B cell (primary cell): ENCODE results near the gene ADAM12. TPM values are rescaled to one million over a fixed set of nuclear protein-coding genes. Genes with fewer than 3 reads are reported as not detected.

Experiments used
- ATAC-seq: fragments of 200-7000 bp; cut with Tn5 transposase; one replicate; pipeline ENCODE4 v1.10.0; 2021; ENCODE audit warnings: low read depth, mild to moderate bottlenecking, moderate number of reproducible peaks, moderate library complexity
- CTCF ChIA-PET: fragments of 350-600 bp; sonication (Branson Sonifier 250); formaldehyde crosslinking; loops from one replicate; lab custom pipeline; 2021; ENCODE audit warnings: antibody characterized with exemption, inconsistent platforms; lab: Charles Lee
- POLR2A ChIA-PET: fragments of 350-600 bp; sonication (Branson Sonifier 250); formaldehyde crosslinking; loops from one replicate; lab custom pipeline; 2021; ENCODE audit warnings: antibody characterized with exemption; lab: Charles Lee
- DNase-seq: peaks from one replicate; pipeline ENCODE4 v3.0.0; 2013
- H2AFZ ChIP-seq: 2 replicates; pipeline ENCODE4 v1.6.1; 2012; ENCODE audit warnings: mild to moderate bottlenecking, low read depth, low read length; ENCODE audit not compliant: insufficient read depth, poor library complexity, severe bottlenecking
- H3K27ac ChIP-seq, 2 donors: 1 replicate in 1 of 2; 2 replicates in 1 of 2; pipeline ENCODE4 v1.5.1; 2012 to 2013; ENCODE audit warnings: low read length in 2 of 2, mild to moderate bottlenecking in 2 of 2, moderate library complexity in 1 of 2
- H3K27me3 ChIP-seq, 4 experiments: fragments of 200-600 bp in 1 of 4; sonication (generic) in 1 of 4; replicated peaks in 1 of 4; 1 replicate in 2 of 4; 2 replicates in 2 of 4; pipeline versions ENCODE4 v1.6.1 to v1.7.0; 2013 to 2016; ENCODE audit warnings: low read length in 3 of 4, mild to moderate bottlenecking in 2 of 4, mixed read lengths in 1 of 4, moderate library complexity in 1 of 4; ENCODE audit not compliant: insufficient read depth in 4 of 4, control insufficient read depth in 3 of 4; ENCODE audit errors: control extremely low read depth in 1 of 4
- H3K36me3 ChIP-seq, 2 experiments: replicated peaks in 1 of 2; 1 replicate in 1 of 2; 2 replicates in 1 of 2; pipeline versions ENCODE4 v1.6.1 to v1.7.1; 2013; ENCODE audit warnings: low read length in 1 of 2; ENCODE audit not compliant: insufficient read depth in 2 of 2, control insufficient read depth in 1 of 2; ENCODE audit errors: control extremely low read depth in 1 of 2, extremely low read depth in 1 of 2
- H3K4me1 ChIP-seq, 2 donors: fragments of 200-600 bp in 1 of 2; sonication (generic) in 1 of 2; 1 replicate in 1 of 2; 2 replicates in 1 of 2; pipeline versions ENCODE4 v1.5.1 to v1.6.1; 2013 to 2017; ENCODE audit warnings: low read length in 2 of 2; ENCODE audit not compliant: control insufficient read depth in 2 of 2, insufficient read depth in 2 of 2
- H3K4me2 ChIP-seq: replicated peaks from 2 replicates; pipeline ENCODE3; 2012; ENCODE audit warnings: mild to moderate bottlenecking, low read depth, low read length; ENCODE audit not compliant: poor library complexity, severe bottlenecking
- H3K4me3 ChIP-seq, 5 experiments: fragments of 200-600 bp in 1 of 5; sonication (generic) in 1 of 5; 1 replicate in 3 of 5; 2 replicates in 2 of 5; pipeline versions ENCODE4 v1.5.1 to v1.7.0; 2011 to 2016; ENCODE audit warnings: low read length in 4 of 5, mild to moderate bottlenecking in 4 of 5, low read depth in 2 of 5, control low read depth in 1 of 5, moderate library complexity in 1 of 5; ENCODE audit not compliant: insufficient read depth in 1 of 5; ENCODE audit errors: control extremely low read depth in 1 of 5, extremely low read depth in 1 of 5
- H3K79me2 ChIP-seq: fragments of 200-600 bp; sonication (generic); one replicate; pipeline ENCODE4 v1.6.0; 2016; ENCODE audit warnings: low read length; ENCODE audit not compliant: control insufficient read depth, insufficient read depth
- H3K9ac ChIP-seq: fragments of 200-600 bp; sonication (generic); 2 replicates; pipeline ENCODE4 v1.6.1; 2017; ENCODE audit warnings: mild to moderate bottlenecking, low read length, moderate library complexity
- H3K9me3 ChIP-seq, 3 donors: one replicate each; pipeline versions ENCODE4 v1.6.1 to v1.7.1; 2013; ENCODE audit warnings: low read length in 2 of 3; ENCODE audit not compliant: control insufficient read depth in 2 of 3, insufficient read depth in 1 of 3; ENCODE audit errors: control extremely low read depth in 1 of 3
- H4K20me1 ChIP-seq: 2 replicates; pipeline ENCODE4 v1.6.0; 2012; ENCODE audit warnings: mild to moderate bottlenecking, low read length; ENCODE audit not compliant: insufficient read depth, control insufficient read depth, poor library complexity, severe bottlenecking
- H3K27ac Mint-ChIP-seq: one replicate; pipeline ENCODE4 v1.8.0; 2021; ENCODE audit warnings: mixed read lengths
- H3K27me3 Mint-ChIP-seq: one replicate; pipeline ENCODE4 v1.8.0; 2021; ENCODE audit warnings: mixed read lengths
- H3K4me1 Mint-ChIP-seq: one replicate; pipeline ENCODE4 v1.8.0; 2021; ENCODE audit warnings: mixed read lengths
- H3K4me3 Mint-ChIP-seq: one replicate; pipeline ENCODE4 v1.8.0; 2021; ENCODE audit warnings: mixed read lengths
- H3K9me3 Mint-ChIP-seq: one replicate; pipeline ENCODE4 v1.8.0; 2022; ENCODE audit warnings: mixed read lengths; ENCODE audit not compliant: insufficient read depth
- EZH2 ChIP-seq: IDR thresholded peaks from 2 replicates; pipeline ENCODE4 v1.6.1; 2012; ENCODE audit warnings: borderline replicate concordance, low read depth, mild to moderate bottlenecking, moderate library complexity, low read length; ENCODE audit not compliant: insufficient read depth, poor library complexity, severe bottlenecking
- WGBS: methylation state at CpG from one replicate; pipeline ENCODE4 v1.1.5; 2013; ENCODE audit warnings: missing lambda C conversion rate; ENCODE audit not compliant: insufficient coverage; 5-methylcytosine and 5-hydroxymethylcytosine counted together
- intact Hi-C: fragments of 100-400 bp; cut with micrococcal nuclease; formaldehyde crosslinking; loops from one replicate; pipeline ENCODE4 v1.10.0; 2022
- polyA plus RNA-seq: library from polyadenylated mRNA; depleted of rRNA; stranded (reverse); fragments of >200 nt; gene quantifications from 2 replicates; pipeline ENCODE4 v1.2.3, GENCODE V29; 2012
- total RNA-seq, 2 donors: library from RNA; stranded (reverse); fragments of 120-200 nt in 1 of 2; gene quantifications; 1 replicate in 1 of 2; 2 replicates in 1 of 2; pipeline versions ENCODE4 v1.2.3 to v1.2.4, GENCODE V29; 2013 to 2022
- TF ChIP-seq, protein P1 (sequence below): fragments of 200-600 bp; IDR thresholded peaks from one replicate; pipeline ENCODE4 v1.8.0; 2022; ENCODE audit warnings: antibody characterized with exemption, mild to moderate bottlenecking

The ADAM12 gene
- total and polyA plus RNA-seq, 2 donors (not counting 1 experiment from before 2014, with no cell fraction given): 0.01 to 0.22 TPM

DNA sequence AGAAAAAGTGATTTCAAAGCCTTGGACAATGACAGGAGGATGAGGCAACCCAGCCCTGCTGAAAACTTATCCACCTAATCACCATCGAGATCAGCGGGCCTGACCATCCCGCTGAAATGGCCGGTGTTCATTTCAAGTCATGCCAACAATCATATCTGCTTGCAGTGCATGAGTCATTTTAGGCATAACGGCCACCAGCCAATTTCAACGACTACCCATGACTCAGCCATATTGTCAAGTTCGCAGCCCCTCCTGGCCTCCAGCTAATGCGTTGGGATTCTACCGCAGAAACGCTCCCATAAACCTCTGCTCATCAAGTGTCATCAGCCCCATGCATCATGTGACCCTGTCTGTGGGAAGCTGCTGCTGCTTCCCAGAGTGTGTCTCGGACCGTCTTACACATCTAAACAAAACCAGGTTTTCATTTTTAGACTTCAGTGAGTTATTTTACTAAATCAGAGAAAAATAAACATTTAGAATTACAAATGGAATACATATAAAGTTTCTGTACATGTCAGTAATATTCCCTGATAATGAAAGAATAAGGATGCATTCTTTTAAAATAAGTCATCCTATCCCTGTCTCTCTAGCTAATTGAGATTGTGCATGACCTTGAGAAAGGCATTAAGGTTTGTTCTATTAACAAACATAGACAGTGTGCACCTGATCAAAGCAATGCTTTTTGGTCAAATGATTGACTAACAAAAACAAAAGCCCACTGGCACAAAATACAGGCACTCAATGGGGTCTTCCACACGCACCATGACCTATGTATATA, 188.9 kb downstream of the ADAM12 start:
- Histone ChIP-seq H3K9ac (no peak overlapping the region), H3K79me2 (no peaks in the 10 kb centered on the region), H2AFZ (no peak overlapping the region), H3K4me1 (no peaks in the 10 kb centered on the region), H3K36me3 (no peaks in the 10 kb centered on the region), H3K9me3 (no peaks in the 10 kb centered on the region), H3K4me3 (no peak overlapping the region), H3K27me3 (no peaks in the 10 kb centered on the region), H3K4me2 (no peak overlapping the region), H4K20me1 (no peaks in the 10 kb centered on the region), H3K27ac (no peak overlapping the region)
- DNase-seq (no peak), ATAC-seq (no peak)
- Mint-ChIP-seq H3K9me3 (no peaks in the 10 kb centered on the region), H3K4me3 (no peak overlapping the region), H3K4me1 (no peaks in the 10 kb centered on the region), H3K27me3 (no peaks in the 10 kb centered on the region), H3K27ac (no peak overlapping the region)
- 93% methylated on average over 10 of the region's 13 CpGs for WGBS
- ChIA-PET POLR2A (no interaction called here), CTCF (no interaction called here)
- intact Hi-C loops: no loop called here
- no peak for TF ChIP-seq EZH2
- TF ChIP-seq, protein P1, sequence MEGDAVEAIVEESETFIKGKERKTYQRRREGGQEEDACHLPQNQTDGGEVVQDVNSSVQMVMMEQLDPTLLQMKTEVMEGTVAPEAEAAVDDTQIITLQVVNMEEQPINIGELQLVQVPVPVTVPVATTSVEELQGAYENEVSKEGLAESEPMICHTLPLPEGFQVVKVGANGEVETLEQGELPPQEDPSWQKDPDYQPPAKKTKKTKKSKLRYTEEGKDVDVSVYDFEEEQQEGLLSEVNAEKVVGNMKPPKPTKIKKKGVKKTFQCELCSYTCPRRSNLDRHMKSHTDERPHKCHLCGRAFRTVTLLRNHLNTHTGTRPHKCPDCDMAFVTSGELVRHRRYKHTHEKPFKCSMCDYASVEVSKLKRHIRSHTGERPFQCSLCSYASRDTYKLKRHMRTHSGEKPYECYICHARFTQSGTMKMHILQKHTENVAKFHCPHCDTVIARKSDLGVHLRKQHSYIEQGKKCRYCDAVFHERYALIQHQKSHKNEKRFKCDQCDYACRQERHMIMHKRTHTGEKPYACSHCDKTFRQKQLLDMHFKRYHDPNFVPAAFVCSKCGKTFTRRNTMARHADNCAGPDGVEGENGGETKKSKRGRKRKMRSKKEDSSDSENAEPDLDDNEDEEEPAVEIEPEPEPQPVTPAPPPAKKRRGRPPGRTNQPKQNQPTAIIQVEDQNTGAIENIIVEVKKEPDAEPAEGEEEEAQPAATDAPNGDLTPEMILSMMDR: no peak

DNA sequence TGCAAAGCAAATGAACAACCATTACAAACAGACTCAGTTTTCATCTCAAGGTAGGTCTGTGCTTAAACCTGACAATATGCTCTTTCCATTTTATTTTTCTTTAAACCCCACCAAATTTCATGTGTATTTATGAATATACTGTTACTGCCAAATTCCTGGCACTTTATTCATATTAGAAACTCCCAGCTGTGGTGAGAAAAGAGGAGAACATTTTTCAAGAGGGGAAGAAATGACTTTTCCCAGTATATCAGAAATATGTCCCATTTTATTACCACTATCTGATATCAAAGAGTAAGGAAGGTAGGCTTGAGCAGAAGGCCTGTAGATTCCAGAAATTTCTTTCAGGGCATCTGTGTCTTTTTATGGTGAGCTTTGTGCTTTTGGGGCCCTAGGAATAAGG, 189.6 kb downstream of the ADAM12 start:
- DNase-seq (no peak), ATAC-seq (no peak)
- no peaks in the 10 kb centered on the region for H3K9me3 ChIP-seq
- intact Hi-C loops: no loop called here
- Mint-ChIP-seq H3K9me3 (no peaks in the 10 kb centered on the region), H3K27me3 (peaks cover 3% of the 10 kb centered on the region), H3K4me3 (no peak overlapping the region), H3K27ac (no peak overlapping the region), H3K4me1 (no peaks in the 10 kb centered on the region)
- no peaks in the 10 kb centered on the region for H3K4me1 ChIP-seq
- H3K4me3 ChIP-seq: no peak overlapping the region
- H2AFZ ChIP-seq: no peak overlapping the region
- TF ChIP-seq, protein P1: no peak
- TF ChIP-seq EZH2: no peak
- no peak overlapping the region for H3K4me2 ChIP-seq
- H3K9ac ChIP-seq: no peak overlapping the region
- POLR2A ChIA-PET: no interaction called here
- no peaks in the 10 kb centered on the region for H4K20me1 ChIP-seq
- H3K27me3 ChIP-seq: no peaks in the 10 kb centered on the region
- CTCF ChIA-PET: no interaction called here
- no peak overlapping the region for H3K27ac ChIP-seq
- no peaks in the 10 kb centered on the region for H3K36me3 ChIP-seq
- no peaks in the 10 kb centered on the region for H3K79me2 ChIP-seq
